GF-D8 (cell line): ENCODE results near the gene NOL4L.

Experiments used
- DNase-seq: peaks from one replicate; lab custom pipeline; 2025; lab: John Stamatoyannopoulos, UW

NOL4L gene

GRCh38 chr20:32585011-32585585, at the start of gene NOL4L:
Gene NOL4L, minus strand, starts transcription at chr20:32585333. Its CDS starts 443 bp downstream, at chr20:32584890.
- DNase-seq, result no peak

GRCh38 chr20:32634041-32634805, 49.1 kb upstream of the NOL4L start:
- no peak for DNase-seq

- no peak for DNase-seq
These were observed 47.6 kb upstream of the NOL4L start for GRCh38 chr20:32632461-32633354.

GRCh38 chr20:32631933-32632460, 46.9 kb upstream of the NOL4L start:
- no peak for DNase-seq

- no peak for DNase-seq
These were observed 44.7 kb upstream of the NOL4L start for GRCh38 chr20:32629813-32630212.

- DNase-seq, result no peak
These were observed 43.9 kb upstream of the NOL4L start for GRCh38 chr20:32628960-32629530.

GRCh38 chr20:32626859-32627636, 41.9 kb upstream of the NOL4L start:
- no peak for DNase-seq

GRCh38 chr20:32626407-32626806, 41.3 kb upstream of the NOL4L start:
- no peak for DNase-seq

- no peak for DNase-seq
These were observed 40.9 kb upstream of the NOL4L start for GRCh38 chr20:32625996-32626395.

- no peak for DNase-seq
These were observed 39.7 kb upstream of the NOL4L start for GRCh38 chr20:32624687-32625345.

GRCh38 chr20:32623667-32624157, 38.6 kb upstream of the NOL4L start:
- DNase-seq, result no peak

- no peak for DNase-seq
These were observed 37.7 kb upstream of the NOL4L start for GRCh38 chr20:32622585-32623468.

GRCh38 chr20:32621891-32622584, 36.9 kb upstream of the NOL4L start:
- DNase-seq, result no peak

GRCh38 chr20:32621071-32621890, 36.1 kb upstream of the NOL4L start:
- DNase-seq, result no peak

GRCh38 chr20:32619586-32619985, 34.5 kb upstream of the NOL4L start:
- DNase-seq, result no peak

- no peak for DNase-seq
These were observed 29.6 kb upstream of the NOL4L start for GRCh38 chr20:32614772-32615171.

GRCh38 chr20:32614303-32614702, 29.2 kb upstream of the NOL4L start:
- no peak for DNase-seq
